Gastroesophageal sphincter (tissue), 4 donors: ENCODE results near the gene GXYLT2. TPM values are rescaled to one million over a fixed set of nuclear protein-coding genes. Genes with fewer than 3 reads are reported as not detected.

Experiments
- ATAC-seq: fragments of 150-250 bp; one replicate; pipeline ENCODE4 v1.9.1; 2016; ENCODE audit warnings: mild to moderate bottlenecking, moderate library complexity
- H3K27ac ChIP-seq, 4 donors: fragments of 200-600 bp; sonication (generic) in 3 of 4; 1 replicate in 3 of 4; 2 replicates in 1 of 4; pipeline ENCODE4 v1.5.1; 2016 to 2019
- H3K27me3 ChIP-seq: fragments of 200-600 bp; sonication (generic); one replicate; pipeline ENCODE4 v1.5.1; 2019
- H3K36me3 ChIP-seq, 2 donors: fragments of 200-600 bp; sonication (generic); one replicate each; pipeline ENCODE4 v1.5.1; 2019; ENCODE audit warnings: control low read depth in 1 of 2
- H3K4me1 ChIP-seq, 3 donors: fragments of 200-600 bp; sonication (generic); 1 replicate in 2 of 3; 2 replicates in 1 of 3; pipeline ENCODE4 v1.5.1; 2016 to 2019; ENCODE audit warnings: control low read depth in 2 of 3
- H3K4me3 ChIP-seq, 2 donors: fragments of 200-600 bp; sonication (generic); one replicate each; pipeline ENCODE4 v1.5.1; 2019; ENCODE audit warnings: mild to moderate bottlenecking in 1 of 2, moderate library complexity in 1 of 2
- H3K9me3 ChIP-seq, 3 donors: fragments of 200-600 bp; sonication (generic); one replicate each; pipeline ENCODE4 v1.5.1; 2017 to 2019; ENCODE audit warnings: control low read depth in 2 of 3
- EP300 ChIP-seq: sonication (generic); formaldehyde crosslinking; IDR thresholded peaks from one replicate; pipeline ENCODE4 v1.6.1; 2017; ENCODE audit warnings: antibody characterized with exemption, mild to moderate bottlenecking
- POLR2A ChIP-seq, 2 donors: fragments of 450-650 bp; IDR thresholded peaks; one replicate each; pipeline ENCODE4 v1.6.1; 2017; ENCODE audit warnings: antibody characterized with exemption in 2 of 2, mild to moderate bottlenecking in 2 of 2, moderate library complexity in 1 of 2
- POLR2AphosphoS5 ChIP-seq: sonication (generic); formaldehyde crosslinking; IDR thresholded peaks from one replicate; pipeline ENCODE4 v1.6.1; 2017; ENCODE audit warnings: antibody characterized with exemption
- WGBS, 2 donors: methylation state at CpG; one replicate each; pipeline ENCODE4 v1.1.5; 2018; ENCODE audit warnings: low coverage in 1 of 2; 5-methylcytosine and 5-hydroxymethylcytosine counted together
- total RNA-seq, 4 donors: library from RNA; depleted of rRNA; stranded (reverse); fragments of >200 nt; gene quantifications; one replicate each; pipeline ENCODE4 v1.1.0, GENCODE V29; 2016
- TF ChIP-seq, protein P1 (sequence below), 4 experiments: fragments of 200-600 bp in 2 of 4; fragments of 450-650 bp in 2 of 4; sonication (generic) in 1 of 4; IDR thresholded peaks; one replicate each; pipeline ENCODE4 v1.5.1; 2017 to 2019; ENCODE audit warnings: antibody characterized with exemption in 4 of 4, mild to moderate bottlenecking in 2 of 4, moderate library complexity in 2 of 4

The GXYLT2 gene
- total RNA-seq, 4 donors from 2014 or later: 6.1 to 7.9 (median 7.0) TPM

DNA sequence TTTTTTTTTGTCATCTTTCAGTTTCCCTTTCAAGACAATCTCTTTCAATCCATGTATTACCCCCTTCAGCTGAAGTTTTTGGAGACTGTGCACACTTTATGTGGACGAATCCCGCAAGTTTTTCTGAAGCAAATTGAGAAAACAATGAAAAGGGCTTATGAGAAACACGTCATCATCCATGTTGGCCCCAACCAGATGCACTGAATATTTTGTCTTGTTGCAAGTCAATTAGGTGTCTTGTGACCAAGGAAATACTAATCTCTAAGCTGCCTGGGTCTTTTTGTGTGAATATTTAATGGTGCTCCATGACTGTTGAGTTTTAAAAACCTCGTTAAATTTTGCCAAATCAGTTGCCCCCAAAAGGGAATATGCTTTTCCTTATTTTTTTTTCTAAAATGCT, 87.1 kb downstream of the GXYLT2 start:
- H3K27ac ChIP-seq: no peak overlapping the region
- ATAC-seq: no peak
- no peaks in the 10 kb centered on the region for H3K9me3 ChIP-seq
- no peaks in the 10 kb centered on the region for H3K4me1 ChIP-seq
- H3K36me3 ChIP-seq: no peaks in the 10 kb centered on the region
- no peak for TF ChIP-seq POLR2A (IDR thresholded peaks at IDR 0.05)
- TF ChIP-seq, protein P1, sequence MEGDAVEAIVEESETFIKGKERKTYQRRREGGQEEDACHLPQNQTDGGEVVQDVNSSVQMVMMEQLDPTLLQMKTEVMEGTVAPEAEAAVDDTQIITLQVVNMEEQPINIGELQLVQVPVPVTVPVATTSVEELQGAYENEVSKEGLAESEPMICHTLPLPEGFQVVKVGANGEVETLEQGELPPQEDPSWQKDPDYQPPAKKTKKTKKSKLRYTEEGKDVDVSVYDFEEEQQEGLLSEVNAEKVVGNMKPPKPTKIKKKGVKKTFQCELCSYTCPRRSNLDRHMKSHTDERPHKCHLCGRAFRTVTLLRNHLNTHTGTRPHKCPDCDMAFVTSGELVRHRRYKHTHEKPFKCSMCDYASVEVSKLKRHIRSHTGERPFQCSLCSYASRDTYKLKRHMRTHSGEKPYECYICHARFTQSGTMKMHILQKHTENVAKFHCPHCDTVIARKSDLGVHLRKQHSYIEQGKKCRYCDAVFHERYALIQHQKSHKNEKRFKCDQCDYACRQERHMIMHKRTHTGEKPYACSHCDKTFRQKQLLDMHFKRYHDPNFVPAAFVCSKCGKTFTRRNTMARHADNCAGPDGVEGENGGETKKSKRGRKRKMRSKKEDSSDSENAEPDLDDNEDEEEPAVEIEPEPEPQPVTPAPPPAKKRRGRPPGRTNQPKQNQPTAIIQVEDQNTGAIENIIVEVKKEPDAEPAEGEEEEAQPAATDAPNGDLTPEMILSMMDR (IDR thresholded peaks at IDR 0.05): no peak
- no peak for TF ChIP-seq POLR2AphosphoS5
- no peak for TF ChIP-seq EP300
- 87 to 91% methylated on average over 4 of the region's 4 CpGs for WGBS, 2 donors
- no peak overlapping the region for H3K4me3 ChIP-seq
- no peaks in the 10 kb centered on the region for H3K27me3 ChIP-seq

DNA sequence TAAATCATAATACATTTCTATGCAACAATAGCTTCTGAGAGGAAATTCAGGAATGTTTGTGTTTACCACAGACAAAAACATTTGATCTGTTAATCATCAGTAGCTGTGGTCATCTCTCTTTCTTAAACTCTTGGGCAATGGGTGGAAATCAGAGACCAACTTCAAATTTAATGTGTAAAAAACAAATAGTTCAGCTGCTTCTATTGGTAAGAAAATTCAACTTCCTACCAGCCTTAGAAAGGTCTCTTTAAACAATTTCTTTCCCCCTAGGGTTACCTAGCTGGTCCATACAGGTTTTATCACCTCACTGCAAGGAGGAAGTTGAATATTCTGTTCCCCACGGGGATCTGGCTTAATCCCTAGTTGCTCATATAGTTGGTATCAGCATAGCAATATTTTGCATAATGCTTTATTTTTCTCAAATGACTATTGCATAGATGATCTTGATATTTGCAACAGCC, 88.5 kb downstream of the GXYLT2 start:
- no peak for ATAC-seq
- no peaks in the 10 kb centered on the region for H3K27me3 ChIP-seq
- TF ChIP-seq POLR2A (IDR thresholded peaks at IDR 0.05): no peak
- WGBS, 2 donors: 67 to 71% methylated on average over 1 of the region's 1 CpG
- H3K36me3 ChIP-seq: no peaks in the 10 kb centered on the region
- no peak overlapping the region for H3K4me3 ChIP-seq
- no peaks in the 10 kb centered on the region for H3K4me1 ChIP-seq
- H3K27ac ChIP-seq: no peak overlapping the region
- H3K9me3 ChIP-seq: no peaks in the 10 kb centered on the region

DNA sequence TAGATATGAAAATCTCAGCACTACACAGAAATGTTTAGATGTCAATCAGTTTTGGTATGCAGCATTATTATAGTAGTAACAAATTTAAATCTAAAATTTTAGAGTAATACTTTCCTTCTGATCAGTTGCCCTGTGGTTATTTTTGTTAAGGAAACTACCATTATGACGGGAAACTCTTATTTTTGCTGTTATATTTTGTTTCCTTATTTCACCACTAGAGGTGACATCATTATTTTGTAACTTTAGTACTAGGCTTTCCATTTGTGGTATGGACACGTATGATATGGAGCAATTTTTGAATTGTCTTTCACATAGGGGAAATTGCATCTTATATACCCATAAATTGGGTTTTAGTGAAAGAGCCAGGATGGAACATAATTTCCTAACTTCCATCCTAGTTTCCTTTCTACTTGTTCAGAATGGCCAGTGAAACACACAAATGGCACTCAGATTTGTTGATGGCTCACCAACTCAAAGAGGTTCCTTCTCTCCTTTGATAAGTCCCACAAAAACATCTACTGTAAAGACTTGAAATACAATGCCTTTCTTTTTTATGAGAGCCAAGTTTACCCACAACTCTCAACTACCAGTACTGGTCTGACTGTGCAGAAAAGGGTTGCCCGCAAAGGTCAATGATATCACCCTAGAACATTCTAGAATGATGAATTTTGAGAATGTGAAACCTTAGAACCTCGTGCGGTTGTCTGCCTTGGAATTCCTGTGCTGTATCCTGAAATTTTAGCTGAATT, 89.4 kb downstream of the GXYLT2 start:
- Histone ChIP-seq H3K36me3 (no peaks in the 10 kb centered on the region), H3K27ac (no peak overlapping the region), H3K27me3 (no peaks in the 10 kb centered on the region), H3K9me3 (no peaks in the 10 kb centered on the region), H3K4me3 (no peak overlapping the region), H3K4me1 (no peaks in the 10 kb centered on the region)
- WGBS, 2 donors: 73 to 80% methylated on average over 5 of the region's 5 CpGs
- no peak for ATAC-seq
- TF ChIP-seq, protein P1 (IDR thresholded peaks at IDR 0.05): no peak
- no peak for TF ChIP-seq EP300
- no peak for TF ChIP-seq POLR2AphosphoS5
- no peak for TF ChIP-seq POLR2A (IDR thresholded peaks at IDR 0.05)

DNA sequence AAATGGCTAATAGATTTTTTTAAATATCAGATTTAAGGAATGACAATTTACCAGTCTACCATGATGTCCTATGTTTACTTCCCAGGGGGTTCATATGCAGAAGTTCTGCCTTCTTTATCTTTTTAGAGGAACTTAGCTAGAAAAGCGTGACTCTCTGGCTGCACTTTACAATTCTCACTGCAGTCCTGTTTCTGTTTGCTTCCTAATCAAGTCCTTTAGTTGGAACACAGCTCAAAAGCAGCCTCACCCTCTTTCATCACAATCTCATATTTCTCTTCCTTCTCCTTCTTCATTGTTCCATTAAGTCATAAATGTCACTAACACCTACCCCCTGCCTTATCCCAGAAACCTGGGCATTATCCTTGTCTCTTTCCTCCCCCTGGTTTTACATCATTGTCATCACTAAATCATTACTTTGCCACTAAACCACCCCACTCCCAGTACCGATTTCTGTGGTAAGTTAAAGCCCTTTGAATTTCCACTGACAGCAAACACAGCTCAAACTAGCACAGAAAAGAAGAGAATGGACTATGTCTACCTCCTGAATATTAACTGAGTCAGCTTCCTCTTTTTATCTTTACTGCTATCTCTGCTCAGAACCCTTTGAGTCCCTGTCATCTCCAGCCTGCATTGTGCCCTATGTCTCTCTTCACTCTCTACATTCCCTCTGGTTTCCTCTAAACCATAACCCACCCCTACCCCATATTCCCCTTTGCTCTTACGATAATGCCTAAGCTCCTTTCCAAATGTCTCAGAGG, 94.9 kb downstream of the GXYLT2 start:
- Histone ChIP-seq H3K4me3 (no peak overlapping the region), H3K27ac (no peak overlapping the region), H3K4me1 (no peaks in the 10 kb centered on the region), H3K27me3 (no peaks in the 10 kb centered on the region), H3K36me3 (no peaks in the 10 kb centered on the region), H3K9me3 (peaks cover 0 to 16% (median 0%) of the 10 kb centered on the region in 3 donors)
- no peak for ATAC-seq
- TF ChIP-seq POLR2A (IDR thresholded peaks at IDR 0.05): no peak
- no peak for TF ChIP-seq POLR2AphosphoS5
- no peak for TF ChIP-seq EP300
- TF ChIP-seq, protein P1 (IDR thresholded peaks at IDR 0.05): no peak
- 65 to 72% methylated on average over 3 of the region's 3 CpGs for WGBS, 2 donors

DNA sequence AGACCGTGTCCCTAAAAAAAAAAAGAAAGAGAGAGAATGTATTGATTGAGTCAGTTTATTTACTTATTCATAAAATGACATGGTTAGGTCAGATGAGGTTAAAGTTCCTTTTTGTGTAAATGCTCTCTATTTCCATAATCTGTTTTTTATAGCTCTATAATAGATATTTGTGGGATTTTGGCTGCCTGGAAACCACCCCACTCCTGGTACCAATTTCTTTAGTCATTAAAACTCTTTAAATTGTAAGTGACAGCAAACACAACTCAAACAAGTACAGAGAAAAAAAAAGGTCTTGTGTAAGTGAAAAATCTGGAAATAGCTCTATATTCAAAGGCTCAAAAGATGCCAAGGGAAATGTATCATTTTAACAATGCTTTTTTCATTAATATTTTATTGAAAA, 97.7 kb downstream of the GXYLT2 start:
- peaks cover 0 to 16% (median 0%) of the 10 kb centered on the region in 3 donors for H3K9me3 ChIP-seq
- no peak overlapping the region for H3K27ac ChIP-seq
- H3K4me3 ChIP-seq: no peak overlapping the region
- ATAC-seq: no peak
- H3K27me3 ChIP-seq: no peaks in the 10 kb centered on the region
- TF ChIP-seq POLR2AphosphoS5: no peak
- no peak for TF ChIP-seq EP300
- TF ChIP-seq, protein P1 (IDR thresholded peaks at IDR 0.05): no peak
- TF ChIP-seq POLR2A (IDR thresholded peaks at IDR 0.05): no peak
- 64% methylated on average over 1 of the region's 1 CpG; no CpG with 5 or more reads in 1 of the 2 donors for WGBS, 2 donors
- no peaks in the 10 kb centered on the region for H3K4me1 ChIP-seq
- no peaks in the 10 kb centered on the region for H3K36me3 ChIP-seq
